ENCODE results near the gene CYP2C8.
"Not testable (repeated sequence)": the region's sequence is repeated elsewhere in the genome, so short reads cannot be mapped to it uniquely, and the experiment has no call there.

CYP2C8 gene

DNA sequence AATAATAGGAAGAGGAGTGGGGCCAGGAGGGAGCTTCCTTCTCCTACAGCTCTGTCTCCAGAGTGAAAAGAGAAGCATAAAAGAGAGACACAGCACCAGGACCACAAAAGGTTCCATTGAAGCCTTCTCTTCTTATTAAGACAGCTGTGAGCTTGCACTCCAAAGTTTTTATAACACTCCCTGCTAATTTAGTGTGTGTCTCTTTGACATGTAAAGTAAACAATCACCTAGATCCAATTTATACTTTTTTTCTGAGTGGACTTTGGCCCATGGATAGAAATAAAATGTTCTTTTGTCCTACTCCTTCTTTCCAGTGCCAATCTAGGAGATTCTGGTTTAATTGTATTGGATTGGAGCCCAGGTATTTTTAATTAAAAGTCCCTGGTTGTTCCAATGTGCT lies at the start of gene CYP2C8:
CYP2C8 (minus strand) TSS at position 212 of the 400 bp plus-strand sequence; CDS start at position 117, 95 bp downstream.
- no peak for DNase-seq (ENCODE audit: low read depth in 2 of 2)

- DNase-seq (ENCODE audit: low read depth in 2 of 2) = no peak
Observed at GRCh38 chr10:95116869-95117269, 47.6 kb upstream of the CYP2C8 start.

DNA sequence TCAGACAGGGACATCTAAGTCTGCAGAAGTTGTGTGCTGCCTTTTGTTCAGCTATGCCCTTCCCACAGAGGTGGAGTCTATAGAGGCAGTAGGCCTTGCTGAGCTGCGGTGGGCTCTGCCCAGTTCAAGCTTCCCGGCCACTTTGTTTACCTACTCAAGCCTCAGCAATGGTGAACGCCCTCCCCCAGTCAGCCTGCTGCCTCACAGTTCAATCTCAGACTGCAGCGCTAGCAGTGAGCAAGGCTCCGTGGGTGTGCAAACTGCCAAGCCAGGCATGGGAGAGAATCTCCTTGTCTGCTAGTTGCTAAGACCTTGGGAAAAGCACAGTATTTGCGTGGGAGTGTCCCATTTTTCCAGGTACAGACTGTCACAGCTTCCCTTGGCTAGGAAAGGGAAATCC lies 41.5 kb upstream of the CYP2C8 start:
- DNase-seq (ENCODE audit: low read depth in 2 of 2) = not testable (repeated sequence)

- DNase-seq (ENCODE audit: low read depth in 2 of 2) = no peak
Observed at GRCh38 chr10:95097805-95098204, 28.5 kb upstream of the CYP2C8 start.

- DNase-seq (ENCODE audit: low read depth in 2 of 2) = no peak
Observed at GRCh38 chr10:95096143-95096542, 26.8 kb upstream of the CYP2C8 start.

DNA sequence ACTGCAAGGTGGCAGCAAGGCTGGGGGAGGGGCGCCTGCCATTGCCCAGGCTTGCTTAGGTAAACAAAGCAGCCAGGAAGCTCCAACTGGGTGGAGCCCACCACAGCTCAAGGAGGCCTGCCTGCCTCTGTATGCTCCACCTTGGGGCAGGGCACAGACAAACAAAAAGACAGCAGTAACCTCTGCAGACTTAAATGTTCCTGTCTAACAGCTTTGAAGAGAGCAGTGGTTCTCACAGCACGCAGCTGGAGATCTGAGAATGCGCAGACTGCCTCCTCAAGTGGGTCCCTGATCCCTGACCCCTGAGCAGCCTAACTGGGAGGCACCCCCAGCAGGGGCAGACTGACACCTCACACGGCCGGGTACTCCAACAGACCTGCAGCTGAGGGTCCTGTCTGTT lies 10.3 kb upstream of the CYP2C8 start:
- DNase-seq (ENCODE audit: low read depth in 2 of 2) = not testable (repeated sequence)

DNA sequence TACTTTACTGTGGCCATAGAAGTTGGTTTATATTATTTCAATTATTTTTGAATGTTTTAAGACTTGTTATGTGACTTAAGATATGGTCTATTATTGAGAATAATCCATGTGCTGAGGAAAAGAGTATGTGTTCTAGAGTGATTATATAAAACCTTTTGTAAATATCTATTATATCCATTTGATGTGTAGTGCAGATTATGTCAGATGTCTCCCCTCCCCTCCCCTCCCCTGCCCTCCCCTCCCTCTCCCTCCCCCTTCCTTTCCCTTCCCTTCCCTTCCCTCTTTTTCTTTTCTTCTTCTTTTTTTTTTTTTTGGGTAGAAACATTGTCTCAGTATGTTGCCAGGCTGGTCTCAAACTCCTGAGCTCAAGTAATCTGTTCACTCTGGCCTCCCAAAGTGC lies 8.3 kb upstream of the CYP2C8 start:
- no peak for DNase-seq (ENCODE audit: low read depth in 2 of 2)

GRCh38 chr10:95071107-95071660 lies 1.9 kb upstream of the CYP2C8 start:
- no peak for DNase-seq (ENCODE audit: low read depth in 2 of 2)

- DNase-seq (ENCODE audit: low read depth in 2 of 2) = not testable (repeated sequence)
Observed at GRCh38 chr10:95064125-95064524, 5.2 kb downstream of the CYP2C8 start.

DNA sequence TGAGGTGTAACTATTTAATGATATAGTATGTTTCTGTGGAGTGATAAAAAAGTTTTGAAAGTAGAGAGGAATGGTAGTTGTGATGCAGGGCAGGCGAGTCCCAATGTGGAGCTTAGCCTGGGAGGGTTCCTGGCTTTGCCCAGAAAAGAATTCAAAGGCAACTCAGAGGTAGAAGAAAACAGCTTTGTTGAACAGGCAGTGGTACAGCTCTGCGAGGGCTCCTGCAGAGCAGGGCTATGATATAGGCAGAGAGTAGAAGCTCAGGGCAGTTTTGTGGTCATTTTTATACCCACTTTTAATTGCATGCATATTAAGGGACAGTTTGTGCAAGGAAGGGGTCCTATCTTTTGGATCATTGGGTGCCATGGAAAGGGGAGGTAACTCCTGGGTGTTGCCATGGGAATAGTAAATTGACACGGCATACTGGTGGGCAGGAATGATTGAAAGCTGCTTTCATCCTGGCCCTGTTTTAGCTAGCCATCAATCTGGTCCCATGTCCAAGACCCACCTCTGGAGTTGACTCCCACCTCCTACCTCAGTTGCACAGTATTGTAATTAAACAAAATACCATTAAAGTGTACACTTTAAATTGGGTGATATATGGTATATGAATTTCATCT lies 12.4 kb downstream of the CYP2C8 start:
- no peak for DNase-seq (ENCODE audit: low read depth in 2 of 2)

- no peak for DNase-seq (ENCODE audit: low read depth in 2 of 2)
Observed at GRCh38 chr10:95049919-95050318, 19.4 kb downstream of the CYP2C8 start.

DNA sequence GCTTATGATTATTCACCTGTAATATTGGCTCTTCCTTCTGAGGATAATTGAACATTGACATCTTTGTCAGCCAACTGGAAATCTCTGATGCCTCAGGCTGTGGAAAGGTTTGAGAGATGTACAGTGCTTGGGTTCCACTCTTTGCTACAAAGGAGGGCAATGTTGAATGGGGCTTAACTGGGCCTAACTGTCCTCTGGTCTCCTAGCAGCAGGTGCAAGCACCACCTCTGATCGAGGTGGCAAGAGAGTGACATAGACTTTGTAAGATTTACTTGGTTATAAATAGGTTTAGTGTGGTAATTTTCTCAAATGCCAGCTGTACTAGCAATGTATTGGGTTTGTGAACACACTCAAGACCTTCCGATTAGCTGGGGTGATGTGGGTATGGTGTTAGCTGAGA lies 21.1 kb downstream of the CYP2C8 start:
- DNase-seq (ENCODE audit: low read depth in 2 of 2) = no peak

GRCh38 chr10:95039281-95039680 lies 30.0 kb downstream of the CYP2C8 start:
- DNase-seq (ENCODE audit: low read depth in 2 of 2) = no peak

- no peak for DNase-seq (ENCODE audit: low read depth in 2 of 2)
Observed at GRCh38 chr10:95035332-95036295, 33.7 kb downstream of the CYP2C8 start.

- no peak for DNase-seq (ENCODE audit: low read depth in 2 of 2)
Observed at GRCh38 chr10:95034401-95034800, 34.9 kb downstream of the CYP2C8 start.

DNA sequence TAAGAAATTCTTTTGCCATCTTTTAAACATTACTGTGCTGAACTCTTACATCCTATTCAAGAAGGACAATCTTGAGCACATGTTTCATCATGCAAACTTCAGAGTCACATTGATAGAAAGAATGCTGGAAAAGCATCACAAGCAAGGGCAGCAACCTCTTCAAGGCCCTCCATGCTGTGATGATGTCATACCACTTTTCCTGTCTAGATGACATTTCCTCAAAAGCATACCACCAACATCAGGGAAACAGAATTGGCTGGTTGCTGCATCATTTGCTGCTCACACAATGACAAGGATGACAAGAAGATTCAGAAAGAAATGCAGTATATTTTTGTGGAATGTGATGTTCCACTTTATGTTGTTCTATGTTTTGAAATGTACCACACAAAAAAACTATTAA lies 37.6 kb downstream of the CYP2C8 start:
- no peak for DNase-seq (ENCODE audit: low read depth in 2 of 2)

- DNase-seq (ENCODE audit: low read depth in 2 of 2) = no peak
Observed at GRCh38 chr10:95026461-95026860, 42.8 kb downstream of the CYP2C8 start.

GRCh38 chr10:94997741-94998174 lies 71.5 kb downstream of the CYP2C8 start:
- DNase-seq (ENCODE audit: low read depth in 2 of 2) = no peak

DNA sequence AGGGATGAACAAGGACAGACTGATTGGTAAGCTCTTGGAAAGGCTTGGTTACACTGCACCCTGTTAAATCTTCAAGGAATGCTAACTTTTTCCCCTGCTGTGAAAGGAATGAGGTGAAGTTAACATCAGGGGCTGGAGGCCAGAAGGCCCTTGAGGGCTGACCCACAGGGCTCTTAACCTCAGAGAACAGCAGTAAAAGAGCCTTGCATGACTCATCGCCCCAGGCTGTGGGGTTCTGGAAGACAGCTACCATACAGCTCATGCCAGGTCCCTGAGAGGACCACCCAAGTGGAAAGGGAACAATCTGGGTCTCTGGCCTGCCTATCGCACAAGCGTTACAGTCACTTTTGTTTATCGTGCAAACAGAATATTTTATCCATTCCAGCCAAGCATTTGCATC lies 76.5 kb downstream of the CYP2C8 start:
- DNase-seq (ENCODE audit: low read depth in 2 of 2) = no peak

- no peak for DNase-seq (ENCODE audit: low read depth in 2 of 2)
Observed at GRCh38 chr10:94991243-94991888, 77.9 kb downstream of the CYP2C8 start.

DNA sequence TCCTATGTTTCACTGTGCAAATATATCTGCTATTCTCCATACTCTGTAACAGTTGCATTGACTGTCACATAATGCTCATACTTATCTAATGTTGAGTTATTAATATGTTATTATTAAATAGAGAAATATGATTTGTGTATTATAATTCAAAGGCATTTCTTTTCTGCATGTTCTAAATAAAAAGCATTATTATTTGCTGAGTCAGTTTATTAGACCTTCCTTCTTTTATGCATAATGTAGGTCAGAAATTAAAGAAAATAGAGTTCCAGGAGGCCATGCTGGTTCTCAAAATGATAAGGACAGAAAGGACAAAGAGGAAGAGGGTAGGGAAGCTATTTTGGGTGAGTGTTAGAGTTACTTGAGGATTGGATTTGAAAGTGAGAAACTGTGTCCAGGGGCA lies 80.1 kb downstream of the CYP2C8 start:
- no peak for DNase-seq (ENCODE audit: low read depth in 2 of 2)
